Suprapubic skin (tissue), 4 donors: Measurements from ENCODE around the gene DPP10. TPM values are rescaled to one million over a fixed set of nuclear protein-coding genes. Genes with fewer than 3 reads are reported as not detected.

Experiments
- DNase-seq, 2 donors: peaks; one replicate each; pipeline ENCODE4 v3.0.0-alpha.2; 2019; ENCODE audit warnings: low spot score in 2 of 2
- H3K27ac ChIP-seq: fragments of 200-600 bp; sonication (generic); one replicate; pipeline ENCODE4 v1.5.1; 2019
- H3K27me3 ChIP-seq: fragments of 200-600 bp; sonication (generic); one replicate; pipeline ENCODE4 v1.5.1; 2019
- H3K36me3 ChIP-seq: fragments of 200-600 bp; sonication (generic); one replicate; pipeline ENCODE4 v1.5.1; 2019
- H3K4me1 ChIP-seq: fragments of 200-600 bp; sonication (generic); one replicate; pipeline ENCODE4 v1.5.1; 2019
- H3K4me3 ChIP-seq: fragments of 200-600 bp; sonication (generic); one replicate; pipeline ENCODE4 v1.5.1; 2019; ENCODE audit warnings: mild to moderate bottlenecking
- H3K9me3 ChIP-seq: fragments of 200-600 bp; sonication (generic); one replicate; pipeline ENCODE4 v1.5.1; 2019
- EP300 ChIP-seq: sonication (generic); formaldehyde crosslinking; IDR thresholded peaks from one replicate; pipeline ENCODE4 v1.6.1; 2017; ENCODE audit warnings: antibody characterized with exemption
- POLR2A ChIP-seq, 2 donors: fragments of 450-650 bp; IDR thresholded peaks; one replicate each; pipeline ENCODE4 v1.6.1; 2017; ENCODE audit warnings: antibody characterized with exemption in 2 of 2, mild to moderate bottlenecking in 2 of 2, moderate library complexity in 2 of 2
- POLR2AphosphoS5 ChIP-seq, 3 donors: sonication (generic); formaldehyde crosslinking; IDR thresholded peaks; one replicate each; pipeline ENCODE4 v1.6.1; 2017; ENCODE audit warnings: antibody characterized with exemption in 3 of 3
- WGBS: methylation state at CpG from one replicate; pipeline ENCODE4 v1.1.5; 2018; 5-methylcytosine and 5-hydroxymethylcytosine counted together
- total RNA-seq, 4 donors: library from RNA; depleted of rRNA; stranded (reverse); fragments of >200 nt; gene quantifications; one replicate each; pipeline ENCODE4 v1.1.0, GENCODE V29; 2016
- TF ChIP-seq, protein P1 (sequence below), 2 donors: fragments of 200-600 bp in 1 of 2; fragments of 450-650 bp in 1 of 2; sonication (generic) in 1 of 2; IDR thresholded peaks; one replicate each; pipeline ENCODE4 v1.5.1; 2016 to 2019; ENCODE audit warnings: antibody characterized with exemption in 2 of 2, mild to moderate bottlenecking in 1 of 2, moderate library complexity in 1 of 2

DPP10 gene
- total RNA-seq, 4 donors from 2014 or later = 0.68 to 1.4 TPM; not detected in 2

DNA sequence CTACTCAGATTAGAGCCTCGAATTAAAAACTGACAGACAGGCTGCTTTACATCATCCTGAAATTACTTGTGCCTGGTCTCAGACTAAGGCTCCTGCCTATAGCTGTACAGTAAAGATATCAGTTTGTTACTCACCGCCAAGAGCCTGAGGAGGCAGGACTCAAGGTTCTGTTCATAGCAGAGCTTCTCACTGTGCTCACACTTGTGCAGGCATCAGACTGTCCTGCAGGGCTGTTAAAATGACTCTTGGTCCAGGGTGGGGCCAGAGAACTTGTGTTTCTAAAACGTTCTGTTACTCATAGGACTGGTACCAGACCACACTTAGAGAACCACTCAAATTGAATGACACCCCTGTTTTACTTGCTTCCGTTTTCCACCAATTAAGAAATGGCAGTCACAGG lies 310.0 kb downstream of the DPP10 start:
- DNase-seq = no peak
- 76% methylated on average over 4 of the region's 4 CpGs for WGBS
- Histone ChIP-seq H3K36me3 (no peaks in the 10 kb centered on the region), H3K27ac (no peak overlapping the region), H3K27me3 (no peaks in the 10 kb centered on the region), H3K9me3 (no peaks in the 10 kb centered on the region), H3K4me3 (no peak overlapping the region), H3K4me1 (no peaks in the 10 kb centered on the region)
- TF ChIP-seq POLR2AphosphoS5 (IDR thresholded peaks at IDR 0.05) (no peak), POLR2A (IDR thresholded peaks at IDR 0.05) (no peak), EP300 (no peak)
- TF ChIP-seq, protein P1, sequence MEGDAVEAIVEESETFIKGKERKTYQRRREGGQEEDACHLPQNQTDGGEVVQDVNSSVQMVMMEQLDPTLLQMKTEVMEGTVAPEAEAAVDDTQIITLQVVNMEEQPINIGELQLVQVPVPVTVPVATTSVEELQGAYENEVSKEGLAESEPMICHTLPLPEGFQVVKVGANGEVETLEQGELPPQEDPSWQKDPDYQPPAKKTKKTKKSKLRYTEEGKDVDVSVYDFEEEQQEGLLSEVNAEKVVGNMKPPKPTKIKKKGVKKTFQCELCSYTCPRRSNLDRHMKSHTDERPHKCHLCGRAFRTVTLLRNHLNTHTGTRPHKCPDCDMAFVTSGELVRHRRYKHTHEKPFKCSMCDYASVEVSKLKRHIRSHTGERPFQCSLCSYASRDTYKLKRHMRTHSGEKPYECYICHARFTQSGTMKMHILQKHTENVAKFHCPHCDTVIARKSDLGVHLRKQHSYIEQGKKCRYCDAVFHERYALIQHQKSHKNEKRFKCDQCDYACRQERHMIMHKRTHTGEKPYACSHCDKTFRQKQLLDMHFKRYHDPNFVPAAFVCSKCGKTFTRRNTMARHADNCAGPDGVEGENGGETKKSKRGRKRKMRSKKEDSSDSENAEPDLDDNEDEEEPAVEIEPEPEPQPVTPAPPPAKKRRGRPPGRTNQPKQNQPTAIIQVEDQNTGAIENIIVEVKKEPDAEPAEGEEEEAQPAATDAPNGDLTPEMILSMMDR (IDR thresholded peaks at IDR 0.05) = no peak

GRCh38 chr2:114753145-114753544 lies 310.7 kb downstream of the DPP10 start:
- Histone ChIP-seq H3K27ac (no peak overlapping the region), H3K36me3 (no peaks in the 10 kb centered on the region), H3K9me3 (no peaks in the 10 kb centered on the region), H3K4me3 (no peak overlapping the region), H3K27me3 (no peaks in the 10 kb centered on the region), H3K4me1 (no peaks in the 10 kb centered on the region)
- 95% methylated on average over 2 of the region's 2 CpGs for WGBS
- no peak for DNase-seq
- TF ChIP-seq, protein P1 (IDR thresholded peaks at IDR 0.05) = no peak
- no peak for TF ChIP-seq POLR2AphosphoS5 (IDR thresholded peaks at IDR 0.05)
- TF ChIP-seq EP300 = no peak
- no peak for TF ChIP-seq POLR2A (IDR thresholded peaks at IDR 0.05)

GRCh38 chr2:114754907-114755563 lies 312.6 kb downstream of the DPP10 start:
- DNase-seq = no peak
- Histone ChIP-seq H3K9me3 (no peaks in the 10 kb centered on the region), H3K27ac (no peak overlapping the region), H3K4me3 (no peak overlapping the region), H3K27me3 (no peaks in the 10 kb centered on the region), H3K36me3 (no peaks in the 10 kb centered on the region), H3K4me1 (no peaks in the 10 kb centered on the region)
- TF ChIP-seq, protein P1 (IDR thresholded peaks at IDR 0.05) = no peak
- TF ChIP-seq POLR2A (IDR thresholded peaks at IDR 0.05) (no peak), POLR2AphosphoS5 (IDR thresholded peaks at IDR 0.05) (no peak), EP300 (no peak)
- 74% methylated on average over 3 of the region's 3 CpGs for WGBS

DNA sequence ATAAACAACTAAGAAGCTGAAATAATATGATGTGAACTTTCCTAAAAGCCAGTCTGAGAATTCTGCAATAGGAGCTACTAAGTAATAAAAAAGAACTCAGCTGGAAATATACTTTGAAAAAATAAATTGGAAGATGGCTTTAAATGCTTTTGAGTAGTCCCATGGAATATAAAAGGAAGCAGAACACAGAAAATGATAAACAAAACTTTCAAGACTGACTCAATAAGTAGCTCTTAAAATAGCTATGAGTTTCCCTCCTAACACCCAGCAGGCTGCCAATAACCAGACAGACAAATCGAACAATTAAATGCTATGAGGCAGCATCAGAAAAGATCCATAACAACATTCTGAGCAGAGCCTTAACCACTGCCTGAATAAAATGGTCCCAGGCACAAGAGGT lies 319.9 kb downstream of the DPP10 start:
- Histone ChIP-seq H3K36me3 (no peaks in the 10 kb centered on the region), H3K27me3 (no peaks in the 10 kb centered on the region), H3K4me3 (no peak overlapping the region), H3K27ac (no peak overlapping the region), H3K9me3 (no peaks in the 10 kb centered on the region), H3K4me1 (no peaks in the 10 kb centered on the region)
- DNase-seq = no peak
- 68% methylated on average over 1 of the region's 1 CpG for WGBS
- TF ChIP-seq EP300 (no peak), POLR2A (IDR thresholded peaks at IDR 0.05) (no peak), POLR2AphosphoS5 (IDR thresholded peaks at IDR 0.05) (no peak)
- TF ChIP-seq, protein P1 (IDR thresholded peaks at IDR 0.05) = no peak

DNA sequence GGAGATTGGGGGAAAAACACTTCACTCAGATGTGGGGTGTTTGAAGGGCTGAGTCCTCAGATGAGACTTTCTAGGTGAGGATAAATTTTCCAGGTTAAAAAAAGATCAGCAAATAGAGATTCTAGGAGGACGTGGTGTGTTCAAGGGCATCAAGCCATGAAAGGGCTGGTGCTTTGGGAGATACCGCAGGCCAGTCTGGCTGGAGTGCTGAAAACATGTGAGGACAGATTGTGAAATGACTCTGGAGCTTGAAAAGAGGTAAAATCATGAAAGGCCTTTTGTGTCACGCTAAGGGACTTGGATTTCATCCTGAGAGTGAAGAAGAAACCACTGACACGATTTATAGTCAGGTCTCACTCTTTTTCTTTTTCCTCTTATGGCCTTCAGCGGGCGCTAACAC lies 320.5 kb downstream of the DPP10 start:
- H3K36me3 ChIP-seq = no peaks in the 10 kb centered on the region
- H3K27ac ChIP-seq = no peak overlapping the region
- 49% methylated on average over 6 of the region's 6 CpGs for WGBS

More for the DNA sequence above, 320.5 kb downstream of the DPP10 start:
- Histone ChIP-seq H3K4me1 (no peaks in the 10 kb centered on the region), H3K9me3 (no peaks in the 10 kb centered on the region), H3K4me3 (no peak overlapping the region), H3K27me3 (no peaks in the 10 kb centered on the region)
- no peak for TF ChIP-seq POLR2AphosphoS5 (IDR thresholded peaks at IDR 0.05)
- TF ChIP-seq POLR2A (IDR thresholded peaks at IDR 0.05) = no peak
- TF ChIP-seq, protein P1 (IDR thresholded peaks at IDR 0.05) = no peak
- TF ChIP-seq EP300 = no peak
- DNase-seq = no peak
